HepG2 (cell line): ENCODE results near the gene ALDH4A1. TPM values are rescaled to one million over a fixed set of nuclear protein-coding genes. Genes with fewer than 3 reads are reported as not detected.

Source experiments
- ARID5B ChIP-seq: IDR thresholded peaks from 2 replicates; pipeline ENCODE4 v1.4.0; 2020; ENCODE audit warnings: mild to moderate bottlenecking, missing genetic modification reagents
- EEA1 ChIP-seq: sonication (generic); formaldehyde crosslinking; IDR thresholded peaks from 2 replicates; pipeline ENCODE4 v1.5.1; 2020; ENCODE audit warnings: mild to moderate bottlenecking, missing genetic modification reagents, borderline replicate concordance
- GATAD2A ChIP-seq: IDR thresholded peaks from 2 replicates; pipeline ENCODE4 v1.6.1; 2016
- HNRNPK ChIP-seq: fragments of 200-400 bp; formaldehyde crosslinking; IDR thresholded peaks from 2 replicates; pipeline ENCODE4 v1.6.1; 2018; ENCODE audit warnings: low read length, low read depth, moderate library complexity, mild to moderate bottlenecking; ENCODE audit not compliant: poor library complexity, severe bottlenecking
- NRL ChIP-seq: sonication (generic); formaldehyde crosslinking; IDR thresholded peaks from 2 replicates; pipeline ENCODE4 v1.5.0; 2020; ENCODE audit warnings: missing genetic modification reagents, mild to moderate bottlenecking, moderate library complexity, borderline replicate concordance
- PHF20 ChIP-seq: sonication (generic); formaldehyde crosslinking; IDR thresholded peaks from 2 replicates; pipeline ENCODE4 v1.5.0; 2020; ENCODE audit warnings: mild to moderate bottlenecking, missing genetic modification reagents
- REPIN1 ChIP-seq: sonication (generic); formaldehyde crosslinking; IDR thresholded peaks from 2 replicates; pipeline ENCODE4 v1.8.0; 2022; ENCODE audit warnings: missing genetic modification reagents, low read depth, mild to moderate bottlenecking, borderline replicate concordance
- SKIL ChIP-seq: sonication (generic); formaldehyde crosslinking; IDR thresholded peaks from 2 replicates; pipeline ENCODE4 v1.8.0; 2022; ENCODE audit warnings: missing genetic modification reagents, mild to moderate bottlenecking, moderate library complexity, borderline replicate concordance
- ZBTB14 ChIP-seq: sonication (generic); formaldehyde crosslinking; IDR thresholded peaks from 2 replicates; pipeline ENCODE4 v1.4.0; 2020; ENCODE audit warnings: missing genetic modification reagents
- ZBTB40 ChIP-seq, 2 experiments: fragments of 450-650 bp in 1 of 2; sonication (generic) in 1 of 2; formaldehyde crosslinking in 1 of 2; IDR thresholded peaks; 2 replicates each; pipeline versions ENCODE4 v1.6.1 to v1.8.0; 2016 to 2022; ENCODE audit warnings: antibody characterized with exemption in 1 of 2, mild to moderate bottlenecking in 1 of 2, missing genetic modification reagents in 1 of 2
- polyA plus RNA-seq, 8 experiments: library from polyadenylated mRNA; depleted of rRNA in 3 of 8; stranded (reverse) in 7 of 8; unstranded in 1 of 8; fragments of >200 nt; fragmentation: Illumina TruSeq in 4 of 8; extraction: Trizol in 4 of 8; gene quantifications; 2 replicates each; pipeline versions ENCODE4 v1.2.1 to v1.2.3, GENCODE V29; 2011 to 2016; ENCODE audit warnings: low read depth in 4 of 8, missing spikeins in 1 of 8, mixed read lengths in 1 of 8; ENCODE audit not compliant: insufficient read depth in 1 of 8
- total RNA-seq, 5 experiments: library from RNA; depleted of rRNA; stranded (reverse); fragments of >200 nt; fragmentation: Illumina TruSeq; extraction: Trizol; gene quantifications; 2 replicates each; pipeline ENCODE4 v1.2.3, GENCODE V29; 2016; ENCODE audit warnings: low read depth in 1 of 5

Gene ALDH4A1
- total and polyA plus RNA-seq, 2 of the 13 experiments (the other 11 are each of a cell fraction or from before 2014, with no cell fraction given) = 76.4 to 240 TPM

GRCh38 chr1:18948913-18949685 lies 46.7 kb upstream of the ALDH4A1 start (continued):
- TF ChIP-seq ZBTB40 (IDR thresholded peaks at IDR 0.05) (no peak), ZBTB40 (CRISPR knock-in tag; IDR thresholded peaks at IDR 0.05) (peak; percentile 30; the same call in 1 of the 2 replicates), GATAD2A (peak; percentile 81), NRL (CRISPR knock-in tag) (peak; percentile 74), HNRNPK (no peak), ARID5B (CRISPR knock-in tag) (peak; percentile 80), REPIN1 (CRISPR knock-in tag) (peak; percentile 97), SKIL (CRISPR knock-in tag) (peak; percentile 90), ZBTB14 (CRISPR knock-in tag) (no peak), PHF20 (CRISPR knock-in tag) (no peak), EEA1 (CRISPR knock-in tag) (no peak; the same call in 1 of the 2 replicates)
